ENCODE measurements around the gene YTHDC2.

- TF ChIP-seq POLR2A (IDR thresholded peaks at IDR 0.05), result no peak
- no peak for TF ChIP-seq CTCF (IDR thresholded peaks at IDR 0.05)
Measured at GRCh38 chr5:113507601-113508000, 5.9 kb upstream of the YTHDC2 start.
